Medulla oblongata (tissue), 1 donor: Measurements from ENCODE around the gene TMEM132E.
"Not testable (repeated sequence)": the region's sequence is repeated elsewhere in the genome, so short reads cannot be mapped to it uniquely, and the experiment has no call there.

Experiments used
- DNase-seq: peaks from one replicate; pipeline ENCODE4 v3.0.0-alpha.2; 2015; ENCODE audit errors: extremely low spot score

Gene TMEM132E

GRCh38 chr17:34579017-34579946 lies at the start of gene TMEM132E:
Gene TMEM132E, plus strand, starts transcription at chr17:34579582. Its CDS starts 1,495 bp downstream, at chr17:34581077.
- peak; percentile 90 for DNase-seq

DNA sequence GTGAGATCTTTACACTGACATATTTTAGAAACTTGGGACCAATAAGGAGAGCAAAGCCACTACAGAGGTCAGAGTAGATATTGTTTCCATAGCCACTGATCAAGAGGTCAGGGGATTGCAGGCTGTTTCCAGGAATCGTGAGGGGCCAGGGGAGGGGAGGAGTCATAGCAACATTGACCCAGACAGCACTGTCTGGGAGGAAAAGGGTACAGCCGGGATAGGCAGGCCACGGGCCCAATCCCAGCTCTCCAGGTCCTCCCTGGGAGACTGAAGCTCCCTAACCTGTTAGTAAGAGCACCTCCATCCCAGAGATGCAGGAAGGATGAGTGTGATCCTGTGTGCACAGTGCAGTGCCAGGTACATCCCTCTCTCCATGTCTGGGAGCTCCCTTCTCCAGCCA lies 48.5 kb upstream of the TMEM132E start:
- no peak for DNase-seq

- no peak for DNase-seq
Observed at GRCh38 chr17:34532281-34533065, 46.9 kb upstream of the TMEM132E start.

DNA sequence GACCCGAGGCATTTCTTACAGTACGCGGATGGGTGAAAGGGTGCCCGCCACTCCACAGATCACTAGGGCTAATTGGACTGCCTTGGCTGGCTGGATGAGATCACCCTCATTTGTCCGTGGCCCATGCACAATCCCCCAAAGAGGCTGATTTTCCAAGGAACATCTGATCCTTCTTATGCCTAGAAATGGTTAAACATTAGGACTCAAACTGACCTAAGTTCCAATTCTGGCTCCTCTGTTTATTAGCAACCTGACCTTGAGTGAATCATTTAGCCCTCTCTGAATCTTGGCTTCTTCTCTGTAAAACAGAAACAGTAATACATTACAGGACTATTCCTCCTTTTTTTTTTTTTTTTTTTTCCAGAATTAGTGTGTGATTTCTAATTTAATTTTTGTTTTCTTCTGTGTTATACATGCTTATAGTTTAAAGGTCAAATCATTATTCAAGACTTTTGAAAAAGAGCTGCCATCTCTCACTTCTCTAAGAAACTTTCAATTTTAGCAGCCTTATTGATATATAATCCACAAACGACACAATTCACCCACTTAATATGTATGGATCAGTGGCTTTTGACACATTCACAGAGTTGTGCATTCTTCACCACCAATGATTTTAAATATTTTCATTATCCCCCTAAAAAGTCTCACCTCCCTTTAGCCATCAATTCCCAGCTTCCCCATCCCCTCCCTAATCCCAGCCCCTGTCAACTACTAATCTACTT lies 45.4 kb upstream of the TMEM132E start:
- DNase-seq: no peak

- DNase-seq: no peak
Observed at GRCh38 chr17:34537445-34537844, 41.9 kb upstream of the TMEM132E start.

- DNase-seq: not testable (repeated sequence)
Observed at GRCh38 chr17:34538582-34538981, 40.8 kb upstream of the TMEM132E start.

DNA sequence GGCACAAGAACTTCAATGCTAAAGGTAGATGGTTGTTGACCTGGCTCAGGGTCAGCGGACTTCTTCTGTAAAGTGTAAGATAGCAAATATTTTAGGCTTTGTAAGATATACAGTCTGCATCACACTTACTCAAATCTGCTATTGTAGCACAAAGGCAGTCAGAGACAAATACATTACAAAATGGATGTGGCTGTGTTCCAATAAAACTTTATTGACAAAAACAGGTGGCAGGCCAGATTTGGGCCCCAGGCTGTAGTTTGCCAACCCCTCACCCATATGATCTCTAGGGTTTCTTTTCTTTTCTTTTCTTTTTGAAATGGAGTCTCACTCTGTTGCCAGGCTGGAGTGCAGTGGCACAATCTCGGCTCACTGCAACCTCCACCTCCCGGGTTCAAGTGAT lies 39.5 kb upstream of the TMEM132E start:
- DNase-seq: no peak

GRCh38 chr17:34542700-34543336 lies 36.6 kb upstream of the TMEM132E start:
- DNase-seq: peak; percentile 40

DNA sequence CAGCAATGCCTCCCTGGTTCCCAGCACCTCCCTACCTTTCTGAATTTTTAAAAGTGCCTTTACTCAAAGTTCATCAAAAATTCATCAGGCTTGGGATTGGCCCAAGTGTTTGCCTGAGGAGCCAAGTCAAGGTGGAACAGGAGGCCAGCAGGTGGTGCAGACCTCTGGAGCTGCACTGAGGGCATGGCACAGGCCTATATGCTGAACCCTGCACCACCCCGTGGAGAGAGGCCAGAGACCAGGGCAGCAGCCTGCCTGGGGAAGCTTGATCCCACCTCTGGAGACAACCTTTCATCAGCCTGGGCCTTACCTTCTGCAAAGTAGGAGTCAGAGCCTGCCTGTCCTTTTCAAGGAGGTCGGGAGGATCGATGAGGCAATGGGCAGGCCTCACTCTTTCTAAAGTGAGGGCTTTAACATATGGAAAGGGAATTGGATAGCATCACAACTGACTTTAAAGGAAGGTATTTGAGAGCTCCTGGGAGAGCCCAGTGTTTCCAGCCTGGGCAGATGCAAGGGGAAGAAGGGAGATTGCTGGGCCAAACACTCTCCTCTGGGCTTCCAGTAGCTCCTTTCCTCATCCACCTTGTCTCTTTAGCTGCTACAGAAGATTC lies 31.8 kb upstream of the TMEM132E start:
- DNase-seq: no peak

DNA sequence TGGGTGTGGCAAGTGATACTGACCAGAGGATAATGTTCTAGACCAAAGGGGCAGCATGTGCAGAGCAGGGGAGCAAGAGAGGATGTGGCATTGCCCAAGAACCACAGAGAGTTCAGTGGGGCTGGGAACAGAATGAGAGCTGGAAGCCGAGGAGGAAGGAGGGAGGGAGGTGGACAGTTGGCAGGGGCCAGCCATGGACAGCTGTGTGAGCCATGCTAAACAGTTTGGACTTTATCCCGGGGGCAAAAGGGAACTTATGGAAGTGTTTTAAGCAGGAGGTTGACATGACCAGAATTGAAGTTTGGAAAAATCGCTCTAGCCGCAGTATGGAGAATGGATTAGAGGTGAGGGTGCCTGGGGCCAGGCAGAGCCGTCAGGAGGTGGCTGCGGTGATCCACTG lies 29.4 kb upstream of the TMEM132E start:
- peak; percentile 13 for DNase-seq

- DNase-seq: no peak
Observed at GRCh38 chr17:34553907-34554306, 25.5 kb upstream of the TMEM132E start.

DNA sequence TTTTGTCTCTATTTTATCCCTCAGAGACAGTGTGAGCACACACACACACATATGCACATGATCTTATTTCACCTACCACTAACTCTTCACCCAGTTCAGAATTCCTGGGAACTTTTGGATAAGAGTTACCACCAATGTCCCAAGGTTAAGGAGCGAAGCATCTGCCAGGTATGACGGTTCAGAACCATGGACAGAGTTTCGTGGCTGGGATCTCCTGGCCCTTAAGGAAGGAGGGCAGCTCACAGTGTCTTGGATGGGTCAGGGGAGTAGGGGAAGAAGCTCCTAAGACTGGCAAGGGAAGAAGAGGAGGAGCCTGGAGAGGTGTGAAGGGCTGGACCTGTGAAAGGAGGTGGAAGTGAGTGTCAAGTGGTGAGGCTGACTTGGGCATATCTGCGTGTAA lies 23.0 kb upstream of the TMEM132E start:
- no peak for DNase-seq

GRCh38 chr17:34556931-34557330 lies 22.5 kb upstream of the TMEM132E start:
- DNase-seq: no peak

- DNase-seq: no peak
Observed at GRCh38 chr17:34561328-34561727, 18.1 kb upstream of the TMEM132E start.

GRCh38 chr17:34562387-34562786 lies 17.0 kb upstream of the TMEM132E start:
- no peak for DNase-seq

- no peak for DNase-seq
Observed at GRCh38 chr17:34565713-34566112, 13.7 kb upstream of the TMEM132E start.

DNA sequence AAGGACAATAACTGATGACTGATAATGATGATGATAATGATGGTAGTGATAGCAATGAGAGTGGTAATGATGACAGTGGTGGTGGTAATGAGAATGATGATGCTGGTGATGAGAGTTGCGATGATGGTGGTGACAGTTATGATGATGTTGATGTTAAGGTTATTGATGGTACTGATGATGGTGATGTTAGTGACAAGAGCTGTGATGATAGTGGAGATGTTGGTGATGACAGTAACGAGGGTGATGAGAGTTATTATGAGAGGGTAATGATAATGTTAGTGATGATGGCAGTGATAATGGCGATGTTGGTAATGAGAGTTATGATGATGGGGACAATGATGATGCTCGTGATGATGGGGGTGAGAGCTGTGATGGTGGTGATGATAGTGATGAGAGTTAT lies 13.2 kb upstream of the TMEM132E start:
- DNase-seq: no peak

DNA sequence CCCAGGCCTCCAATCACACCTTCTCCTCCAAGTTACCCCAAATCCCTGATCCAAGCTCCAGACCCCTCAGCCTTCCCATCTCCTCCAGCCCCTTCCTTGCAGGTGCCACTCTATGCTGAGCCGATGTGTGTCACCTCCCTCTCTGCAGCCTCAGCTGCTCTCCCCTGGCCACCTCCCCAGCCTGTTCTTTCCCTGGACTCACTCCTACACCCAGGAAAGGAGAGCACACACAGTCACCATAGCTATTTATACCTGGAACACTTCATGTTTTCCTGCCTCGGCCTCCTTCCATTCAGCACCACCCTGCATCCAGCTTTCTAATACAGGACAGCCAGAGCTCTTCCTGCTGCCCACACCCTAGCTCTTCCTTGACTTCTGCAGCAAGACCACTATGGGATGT lies 12.5 kb upstream of the TMEM132E start:
- DNase-seq: no peak

- DNase-seq: no peak
Observed at GRCh38 chr17:34567691-34568465, 11.5 kb upstream of the TMEM132E start.

DNA sequence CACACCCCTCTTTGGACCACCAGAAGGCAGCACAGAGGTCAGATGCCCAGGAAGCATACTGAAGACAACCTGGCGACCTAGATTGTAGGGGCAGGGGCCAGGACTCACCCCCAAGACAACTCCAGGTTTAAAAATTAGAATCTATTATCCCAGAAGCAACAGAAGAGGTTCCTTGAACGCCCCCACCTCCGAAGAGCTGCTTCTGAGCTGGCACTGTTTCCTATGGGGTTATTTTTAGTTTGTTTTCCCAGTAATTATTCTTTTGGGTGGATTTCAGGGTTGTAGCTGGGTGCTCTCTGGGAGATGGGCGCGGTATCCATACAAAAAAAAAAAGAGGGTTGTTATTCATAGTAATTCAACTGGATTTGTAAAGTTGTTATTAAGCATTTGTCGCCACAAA lies 10.4 kb upstream of the TMEM132E start:
- DNase-seq: no peak
